OCI-M1 (cell line): ENCODE data around the gene SMAD3.

ENCODE experiments used
- DNase-seq: peaks from one replicate; lab custom pipeline; 2025; lab: John Stamatoyannopoulos, UW

Gene SMAD3

DNA sequence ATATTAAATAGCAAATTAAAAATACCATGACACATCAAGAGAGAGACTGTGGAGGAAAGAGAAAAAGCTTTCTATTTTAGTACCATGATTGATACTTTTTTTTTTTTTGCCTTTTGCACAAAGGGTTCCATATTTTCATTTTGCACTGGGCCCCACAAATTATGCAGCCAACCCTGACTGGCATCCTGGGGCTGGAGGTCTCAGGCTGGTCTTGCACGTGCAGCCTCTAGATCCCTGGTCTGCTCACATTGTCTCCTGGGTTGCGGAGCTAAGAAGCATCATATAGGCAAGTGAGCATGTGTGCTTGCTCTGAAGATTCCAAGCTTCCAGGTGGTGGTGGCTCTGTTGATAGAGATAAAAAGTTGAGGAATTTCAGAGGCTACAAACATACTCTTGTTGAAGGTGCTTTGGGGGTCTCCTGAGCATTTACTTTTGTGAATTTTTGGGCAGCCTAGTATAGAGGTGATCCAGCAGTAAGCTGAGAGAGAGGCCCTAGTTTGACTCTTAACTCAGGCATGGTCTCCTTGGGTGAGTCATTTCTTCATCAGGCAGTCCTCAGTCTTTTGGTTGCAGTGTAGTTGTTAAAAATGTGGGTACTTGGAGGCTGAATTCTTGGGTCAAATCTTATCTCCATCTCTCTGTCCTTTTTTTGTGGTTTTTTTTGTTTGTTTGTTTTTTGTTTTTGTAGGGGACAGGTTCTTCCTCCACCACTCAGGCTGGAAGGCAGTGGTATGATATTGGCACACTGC lies 31.3 kb downstream of the SMAD3 start:
- no peak for DNase-seq

DNA sequence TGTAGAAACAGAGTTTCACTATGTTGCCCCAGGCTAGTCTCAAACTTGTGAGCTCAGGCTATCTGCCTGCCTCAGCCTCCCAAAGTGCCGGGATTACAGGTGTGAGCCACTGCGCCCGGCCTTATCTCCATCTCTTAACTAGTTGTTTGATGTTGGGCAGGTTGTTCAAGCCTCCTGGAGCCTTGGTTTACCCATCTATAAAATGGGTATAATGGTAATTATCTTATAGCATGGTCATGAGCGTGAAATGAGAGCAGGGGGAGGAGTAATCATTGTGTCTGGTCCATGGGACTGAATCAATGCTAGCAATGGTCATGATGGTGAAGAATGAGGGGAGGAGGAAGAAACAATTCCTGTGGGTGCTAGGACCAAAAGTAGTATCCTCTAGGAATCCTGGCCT lies 32.0 kb downstream of the SMAD3 start:
- no peak for DNase-seq

- DNase-seq, result peak; percentile 87
Measured at GRCh38 chr15:67097930-67098740, 32.7 kb downstream of the SMAD3 start.

DNA sequence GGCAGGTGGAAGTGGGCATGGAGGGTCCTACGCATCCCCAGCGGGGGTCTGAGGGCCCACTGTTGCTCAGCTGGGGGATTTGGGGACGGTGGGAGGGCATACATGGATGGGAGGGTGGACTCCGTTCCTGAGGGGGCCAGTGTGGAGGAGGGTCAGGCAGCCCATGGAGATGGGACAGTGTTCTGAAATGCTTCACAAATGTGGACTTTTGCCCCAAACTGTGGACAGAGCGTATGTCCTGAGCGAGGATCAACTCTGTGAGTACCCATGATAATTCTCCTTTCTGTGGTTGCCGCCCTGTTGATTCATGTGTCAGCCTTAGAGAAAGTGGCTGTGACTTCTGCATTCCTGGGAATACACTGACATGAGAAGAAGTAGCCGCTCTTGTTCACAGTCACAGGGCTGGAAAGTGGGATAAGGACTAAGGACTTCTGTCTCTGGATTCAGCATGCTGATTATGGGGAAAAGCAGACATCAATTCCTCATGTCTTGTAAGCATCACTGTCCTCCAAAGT lies 33.4 kb downstream of the SMAD3 start:
- DNase-seq, result peak; percentile 50

DNA sequence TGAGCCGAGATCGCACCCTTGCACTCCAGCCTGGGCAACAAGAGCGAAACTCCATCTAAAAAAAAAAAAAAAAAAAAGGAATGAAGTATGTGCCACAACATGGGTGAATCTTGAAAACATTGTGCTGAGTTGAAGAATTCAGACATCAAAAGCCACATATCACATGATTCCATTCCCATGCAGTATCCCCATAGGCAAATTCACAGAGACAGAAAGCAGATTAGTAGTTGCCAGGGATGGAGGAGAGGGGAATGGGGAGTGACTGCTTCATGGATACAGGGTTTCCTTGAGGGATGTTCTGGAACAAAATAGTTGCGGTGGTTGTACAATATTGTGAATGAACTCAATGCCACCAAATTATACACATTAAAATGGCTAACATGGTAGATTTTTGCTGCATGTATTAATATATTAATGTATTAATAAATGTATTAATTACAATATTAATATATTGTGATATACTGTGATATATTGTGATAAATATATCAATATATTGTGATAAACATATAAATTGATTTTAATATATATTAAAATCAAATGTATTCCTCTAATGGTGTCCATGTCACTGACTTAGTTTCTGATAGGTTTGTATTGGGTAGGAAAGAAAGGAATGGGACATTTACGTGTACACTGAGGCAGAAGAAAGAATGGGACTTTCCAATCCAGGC lies 34.9 kb downstream of the SMAD3 start:
- no peak for DNase-seq

DNA sequence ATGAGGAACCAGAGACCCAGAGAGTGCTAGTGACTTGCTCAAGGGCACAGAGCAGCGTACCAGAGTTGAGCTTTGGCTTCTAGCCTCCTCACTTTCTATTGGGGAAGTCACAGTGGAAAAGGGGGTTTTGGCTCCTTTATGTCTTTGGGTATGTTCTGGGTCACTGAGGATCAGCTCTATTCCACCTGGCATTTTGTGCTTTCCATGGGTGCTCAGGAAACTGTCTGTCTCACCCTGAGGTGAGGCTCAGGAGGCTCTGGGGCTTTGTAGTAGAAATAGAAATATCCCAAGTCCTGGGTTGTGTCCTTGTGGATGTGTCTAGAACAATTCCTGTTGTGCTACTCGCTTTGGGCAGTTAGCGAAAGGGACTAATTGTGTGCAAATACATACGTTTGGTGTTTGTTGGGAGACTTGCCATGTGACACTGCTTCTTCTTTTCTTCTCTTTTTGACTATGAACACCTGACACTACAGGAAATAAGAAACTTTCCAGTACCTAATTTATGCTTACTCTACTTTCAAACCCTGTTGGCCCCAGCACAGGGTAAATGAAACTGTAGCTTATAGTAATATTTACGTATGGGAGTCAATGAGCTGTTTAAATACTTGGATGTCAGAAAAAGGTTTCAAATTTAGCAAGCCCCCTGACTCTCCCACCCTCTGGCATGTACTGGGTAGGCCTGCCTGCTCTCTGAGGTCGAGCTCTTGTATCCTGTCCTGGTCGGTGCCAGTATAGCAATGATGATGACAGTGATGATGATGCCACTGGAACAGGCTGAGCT lies 35.6 kb downstream of the SMAD3 start:
- no peak for DNase-seq

GRCh38 chr15:67101911-67102598 lies 36.7 kb downstream of the SMAD3 start:
- no peak for DNase-seq

GRCh38 chr15:67102599-67102929 lies 37.2 kb downstream of the SMAD3 start:
- no peak for DNase-seq

GRCh38 chr15:67103021-67103420 lies 37.6 kb downstream of the SMAD3 start:
- DNase-seq, result no peak

GRCh38 chr15:67103432-67103831 lies 38.0 kb downstream of the SMAD3 start:
- no peak for DNase-seq

DNA sequence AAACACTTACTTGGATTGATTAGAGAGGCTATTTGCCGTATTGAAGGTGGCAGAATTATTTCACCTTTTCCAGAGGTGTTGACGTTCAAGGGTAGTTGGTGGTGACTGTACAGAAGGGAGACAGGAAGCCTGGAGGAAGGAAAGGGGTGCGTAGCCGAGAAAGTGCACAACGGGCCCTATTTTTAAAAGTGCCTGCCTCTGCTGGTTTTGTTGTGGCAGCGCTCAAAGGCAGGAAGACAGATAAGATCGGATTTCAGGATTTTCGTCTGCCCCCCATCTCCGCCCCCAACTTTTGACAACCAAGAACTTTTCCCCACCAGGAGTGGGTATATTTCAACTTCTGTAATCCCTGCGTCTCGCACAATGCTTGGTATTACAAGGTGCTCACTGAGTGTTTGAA lies 38.5 kb downstream of the SMAD3 start:
- DNase-seq, result no peak

DNA sequence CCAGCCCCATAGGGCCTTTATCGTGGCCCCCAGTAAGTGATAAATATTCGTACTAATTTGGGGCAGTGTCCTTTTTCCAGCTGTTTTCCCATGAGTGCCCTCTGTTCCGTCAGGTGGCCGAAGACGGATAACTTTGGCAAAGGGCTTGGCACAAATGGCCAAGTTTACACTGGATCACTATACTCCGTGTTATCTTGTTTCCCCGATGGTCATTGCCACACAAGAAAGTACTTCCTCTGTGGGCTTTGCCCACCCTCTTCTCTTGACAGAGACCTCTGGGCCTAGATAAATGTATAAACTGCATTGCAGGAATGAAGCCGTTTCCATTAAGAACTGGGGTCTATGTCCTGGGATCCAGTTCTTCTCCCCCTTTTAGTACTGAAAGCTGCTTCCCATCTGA lies 39.1 kb downstream of the SMAD3 start:
- DNase-seq, result no peak

DNA sequence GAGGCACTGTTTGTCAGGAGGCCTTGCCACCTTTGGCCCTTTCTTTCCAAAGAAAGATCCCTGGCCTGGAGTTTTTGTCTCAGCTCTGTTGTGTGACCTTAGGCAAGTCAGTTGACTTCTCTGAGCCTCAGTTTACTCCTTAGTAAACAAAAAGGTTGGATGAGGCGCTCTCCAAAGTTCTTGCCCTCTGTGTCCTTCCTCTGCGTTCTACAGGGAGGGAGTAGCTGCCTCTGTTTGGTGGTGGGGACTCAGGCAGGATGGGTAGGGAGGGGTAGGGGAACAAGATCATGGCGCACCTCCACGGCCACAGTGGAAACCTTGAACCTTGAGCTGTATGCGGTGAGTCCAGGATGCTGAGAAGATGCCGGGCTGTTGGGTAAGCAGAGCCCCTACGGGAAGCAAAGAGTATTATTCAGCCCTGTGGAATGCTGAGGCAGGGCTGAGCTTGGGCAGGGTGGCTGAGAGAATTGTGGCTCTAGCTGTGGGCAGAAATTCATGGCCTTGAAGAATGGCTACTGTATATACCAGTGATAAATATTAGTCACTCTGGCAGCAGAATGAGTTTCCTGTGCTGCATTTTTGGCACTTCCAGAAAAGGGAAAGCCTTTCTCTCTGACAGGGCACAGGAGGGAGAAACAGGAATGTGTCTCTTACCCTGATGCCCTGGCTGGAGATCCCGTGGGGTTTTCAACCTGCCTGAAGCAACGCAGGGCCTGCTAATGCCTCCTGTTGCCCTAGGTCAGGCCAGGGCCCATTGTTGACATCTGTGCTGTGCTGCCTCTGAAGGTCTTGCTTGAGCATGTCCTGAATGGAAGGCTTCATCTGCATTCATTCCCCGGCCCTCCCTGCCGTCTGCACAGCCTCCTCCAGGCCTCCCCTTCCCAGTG lies 39.9 kb downstream of the SMAD3 start:
- no peak for DNase-seq

- no peak for DNase-seq
Measured at GRCh38 chr15:67105991-67106763, 40.8 kb downstream of the SMAD3 start.

- DNase-seq, result no peak
Measured at GRCh38 chr15:67106764-67107013, 41.3 kb downstream of the SMAD3 start.

DNA sequence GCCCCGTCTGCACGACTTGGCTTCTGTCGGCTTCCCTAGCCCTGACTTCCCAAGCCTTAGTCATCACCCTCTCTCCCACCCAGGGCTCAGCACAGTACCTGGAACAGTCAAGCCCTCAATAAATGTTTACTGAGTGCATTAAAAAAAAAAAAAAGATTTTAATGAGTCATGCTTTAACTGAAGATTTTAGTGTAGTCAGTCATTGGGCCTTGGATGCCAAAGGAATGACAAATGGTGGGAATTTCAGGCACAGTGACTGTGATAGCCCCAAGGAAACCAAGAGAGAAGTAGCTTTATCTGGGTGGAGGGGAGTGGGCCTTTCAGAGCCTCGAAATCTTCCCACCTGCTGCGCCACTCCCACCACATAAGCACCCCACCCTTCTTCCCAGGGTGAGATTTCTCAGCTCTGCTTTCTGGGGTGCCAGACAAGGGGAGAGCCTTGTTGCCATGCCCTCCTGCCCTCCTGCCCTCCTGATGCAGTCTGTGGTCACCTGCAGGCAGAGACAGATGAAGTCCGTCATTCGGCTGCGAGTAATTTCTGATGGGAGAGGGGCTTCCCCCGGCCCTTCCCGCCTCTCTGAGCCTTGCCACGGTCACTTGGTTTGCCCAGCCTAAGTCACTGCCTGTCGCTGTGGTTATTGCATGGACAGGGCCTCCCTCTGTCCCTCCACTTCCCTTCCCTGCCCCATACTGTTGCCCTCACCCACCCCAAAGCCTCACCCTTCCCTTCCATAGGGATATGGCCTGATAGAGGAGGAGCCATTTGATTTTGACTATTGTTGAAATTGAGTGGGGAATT lies 41.8 kb downstream of the SMAD3 start:
- DNase-seq, result no peak

GRCh38 chr15:67108122-67108961 lies 42.9 kb downstream of the SMAD3 start:
- no peak for DNase-seq
